Heart right ventricle (tissue), 16 donors: ENCODE measurements around the gene KLHDC10. TPM values are rescaled to one million over a fixed set of nuclear protein-coding genes. Genes with fewer than 3 reads are reported as not detected.
"Not testable (repeated sequence)": the region's sequence is repeated elsewhere in the genome, so short reads cannot be mapped to it uniquely, and the experiment has no call there.

ENCODE experiments used
- ATAC-seq, 8 donors: fragments of 200-7000 bp; cut with Tn5 transposase; one replicate each; pipeline ENCODE4 v1.9.1; 2020; ENCODE audit warnings: mild to moderate bottlenecking in 8 of 8, moderate library complexity in 8 of 8, moderate number of reproducible peaks in 1 of 8
- DNase-seq, 2 donors: peaks; one replicate each; pipeline ENCODE4 v3.0.0-alpha.2; 2020
- H3K27ac ChIP-seq, 10 donors: fragments of 200-600 bp; sonication (generic) in 2 of 10; one replicate each; pipeline versions ENCODE4 v1.5.0 to v1.8.0; 2020 to 2022; ENCODE audit warnings: mild to moderate bottlenecking in 3 of 10
- H3K27me3 ChIP-seq, 7 donors: fragments of 200-600 bp; one replicate each; pipeline ENCODE4 v1.8.0; 2021 to 2022; ENCODE audit warnings: mild to moderate bottlenecking in 2 of 7
- H3K36me3 ChIP-seq, 9 donors: fragments of 200-600 bp; sonication (generic) in 1 of 9; one replicate each; pipeline versions ENCODE4 v1.5.0 to v1.8.0; 2020 to 2022; ENCODE audit warnings: mild to moderate bottlenecking in 2 of 9
- H3K4me1 ChIP-seq, 9 donors: fragments of 200-600 bp; sonication (generic) in 1 of 9; one replicate each; pipeline versions ENCODE4 v1.5.0 to v1.8.0; 2020 to 2022; ENCODE audit warnings: mild to moderate bottlenecking in 4 of 9
- H3K4me3 ChIP-seq, 10 donors: fragments of 200-600 bp; sonication (generic) in 2 of 10; one replicate each; pipeline versions ENCODE4 v1.5.0 to v1.8.0; 2020 to 2022; ENCODE audit warnings: mild to moderate bottlenecking in 7 of 10, moderate library complexity in 2 of 10
- H3K9me3 ChIP-seq, 11 donors: fragments of 200-600 bp in 10 of 11; sonication (generic) in 2 of 11; one replicate each; pipeline versions ENCODE4 v1.5.0 to v1.8.0; 2013 to 2022; ENCODE audit warnings: mild to moderate bottlenecking in 2 of 11, control low read depth in 1 of 11, moderate library complexity in 1 of 11
- CTCF ChIP-seq, 9 donors: fragments of 200-600 bp; sonication (generic) in 2 of 9; IDR thresholded peaks; one replicate each; pipeline versions ENCODE4 v1.5.0 to v1.8.0; 2021 to 2022; ENCODE audit warnings: antibody characterized with exemption in 9 of 9, mild to moderate bottlenecking in 5 of 9, moderate library complexity in 1 of 9
- WGBS, 2 donors: extraction: QIAGEN DNeasy Blood & Tissue Kit; methylation state at CpG; one replicate each; pipeline ENCODE4 v1.1.7; 2013; ENCODE audit warnings: inconsistent platforms in 1 of 2; 5-methylcytosine and 5-hydroxymethylcytosine counted together
- intact Hi-C, 10 donors: fragments of 100-400 bp; cut with DNase I; formaldehyde crosslinking; loops; one replicate each; pipeline versions ENCODE4 v1.11.1 to v1.14.2; 2022
- polyA plus RNA-seq, 2 donors: library from polyadenylated mRNA; stranded (reverse); fragments of 200-250 nt; gene quantifications; one replicate each; pipeline ENCODE4 v1.2.3, GENCODE V29; 2013
- total RNA-seq, 10 donors: library from RNA; stranded (reverse); fragmentation: NEBNext Ultra II Directional in 3 of 10; extraction: Animal tissue kit (Norgen Biotek cat#: 25700) in 3 of 10; gene quantifications; one replicate each; pipeline versions ENCODE4 v1.2.1 to v1.2.4, GENCODE V29; 2021 to 2023
- donor health status: Arrhythmogenic right ventricular cardiomyopathy.
- donor health status: ischemic (EF 13 %, LVEDD 7.1; RV severe dilation, severe dysfunction).
- donor health status: healthy with polysubstance abuse.
- donor health status: DM: no; HTN: yes; CAD: no.
- donor health status: DM: no; HTN: no; CAD: no.
- donor health status: ischemic (EF 25% LVEDD 6.9; RV normal size, moderate dysfunction).
- donor health status: ischemic (EF 25% LVEDD 5.7; RV mildly dilated, moderate dysfunction).
- donor health status: healthy.
- donor health status: DM: yes; HTN: yes; CAD: no.
- donor health status: Ischemic cardiomyopathy.
- donor health status: ischemic (EF 35%, LVEDD 5.7; RV mildly dilated, moderate dysfunction).
- donor health status: nonischemic (EF 11% LVEDD 7.7; RV severe dilation, severe dysfunction).
- donor health status: DM: yes; HTN: yes; CAD: no.
- donor health status: PGD.
- donor health status: ischemic (EF 29% LVEDD 5.4; RV normal size, mild dysfunction).
- donor health status: nonischemic (EF 23%, LVEDD 6.1; RV moderate dilation, normal function).

Gene KLHDC10
- total and polyA plus RNA-seq, 12 donors, result 9.1 to 33.7 (median 28.1) TPM

DNA sequence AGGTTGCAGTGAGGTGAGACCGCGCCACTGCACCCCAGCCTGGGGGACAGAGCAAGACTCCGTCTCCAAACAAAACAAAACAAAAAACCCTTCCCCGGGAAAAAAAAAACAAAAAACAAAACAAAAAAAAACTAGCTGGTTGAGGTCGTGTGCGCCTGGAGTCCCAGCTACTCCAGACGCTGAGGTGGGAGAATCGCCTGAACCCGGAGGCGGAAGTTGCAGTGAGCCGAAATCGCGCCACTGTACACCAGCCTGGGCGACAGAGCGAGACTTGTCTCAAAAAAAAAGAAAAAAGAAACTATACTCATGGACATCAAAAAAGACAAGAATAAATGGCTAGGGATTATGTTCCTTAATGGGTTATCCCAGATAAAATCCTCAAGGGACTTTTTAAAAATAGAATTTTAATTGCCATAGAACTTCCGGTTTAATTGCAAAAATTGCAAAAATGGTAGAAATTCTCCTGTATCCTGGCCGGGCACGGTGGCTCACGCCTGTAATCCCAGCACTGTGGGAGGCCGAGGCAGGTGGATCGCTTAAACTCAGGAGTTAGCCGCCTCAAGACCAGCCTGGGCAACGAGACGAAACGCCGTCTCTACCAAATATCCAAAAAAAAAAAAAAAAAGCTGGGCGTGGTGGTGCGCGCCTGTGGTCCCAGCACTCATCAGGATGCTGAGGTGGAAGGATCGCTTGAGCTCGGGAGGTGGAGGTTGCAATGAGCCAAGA is 37.8 kb downstream of the KLHDC10 start:
- TF ChIP-seq CTCF (IDR thresholded peaks at IDR 0.05), result no peak
- 94 to 95% methylated on average over 31 of the region's 31 CpGs for WGBS, 2 donors
- no peaks in the 10 kb centered on the region for H3K4me1 ChIP-seq
- peaks cover 0 to 11% (median 0%) of the 10 kb centered on the region in 11 donors for H3K9me3 ChIP-seq
- no peak overlapping the region for H3K27ac ChIP-seq
- H3K4me3 ChIP-seq, result no peak overlapping the region
- H3K27me3 ChIP-seq, result no peaks in the 10 kb centered on the region
- DNase-seq (no peak), ATAC-seq (no peak)
- H3K36me3 ChIP-seq, result no peaks in the 10 kb centered on the region
- intact Hi-C loops, result no loop called here

DNA sequence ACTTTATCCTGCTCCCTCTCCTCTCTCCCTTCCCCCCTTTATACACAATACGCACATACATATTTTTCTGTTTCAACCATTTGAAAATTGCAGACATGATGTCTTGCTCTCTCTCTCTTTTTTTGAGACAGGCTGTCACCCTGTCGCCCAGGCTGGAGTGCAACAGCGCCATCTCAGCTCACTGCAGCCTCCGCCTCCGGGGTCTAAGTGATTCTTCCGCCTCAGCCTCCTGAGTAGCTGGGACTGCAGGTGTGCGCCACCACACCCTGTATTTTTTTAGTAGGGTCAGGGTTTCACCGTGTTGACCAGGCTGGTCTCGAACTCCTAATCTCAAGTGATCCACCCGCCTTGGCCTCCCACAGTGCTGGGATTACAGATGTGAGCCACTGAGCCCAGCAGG is 38.5 kb downstream of the KLHDC10 start:
- DNase-seq, result no peak
- 94 to 97% methylated on average over 10 of the region's 10 CpGs for WGBS, 2 donors
- no peaks in the 10 kb centered on the region for H3K36me3 ChIP-seq
- no peak for TF ChIP-seq CTCF (IDR thresholded peaks at IDR 0.05)
- H3K27me3 ChIP-seq, result no peaks in the 10 kb centered on the region
- H3K4me3 ChIP-seq, result no peak overlapping the region
- peaks cover 0 to 11% (median 0%) of the 10 kb centered on the region in 11 donors for H3K9me3 ChIP-seq
- intact Hi-C loops, result no loop called here
- ATAC-seq, result no peak
- H3K27ac ChIP-seq, result no peak overlapping the region
- no peaks in the 10 kb centered on the region for H3K4me1 ChIP-seq

DNA sequence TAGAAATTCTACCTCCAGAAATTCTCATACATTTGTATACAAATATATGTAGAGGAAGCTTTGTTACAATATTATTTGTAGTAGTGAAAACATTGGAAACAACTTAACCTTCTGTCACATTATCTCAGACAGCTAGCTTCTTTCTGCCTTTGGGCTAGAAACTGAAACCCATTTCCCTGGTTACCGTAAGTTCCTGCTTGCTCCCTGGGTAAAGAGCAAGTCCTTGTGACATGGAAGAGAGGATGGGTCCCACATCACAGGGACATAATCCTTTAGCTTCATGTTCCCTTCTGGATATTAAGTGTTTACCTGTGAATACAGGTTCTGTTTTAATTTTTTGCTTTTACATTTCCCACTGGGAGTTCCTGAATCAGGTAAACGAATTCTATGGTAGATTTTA is 41.8 kb downstream of the KLHDC10 start:
- ATAC-seq, result no peak
- H3K4me1 ChIP-seq, result no peaks in the 10 kb centered on the region
- no peak for TF ChIP-seq CTCF (IDR thresholded peaks at IDR 0.05)
- H3K36me3 ChIP-seq, result no peaks in the 10 kb centered on the region
- intact Hi-C loops, result no loop called here
- DNase-seq, result no peak
- no peaks in the 10 kb centered on the region for H3K27me3 ChIP-seq
- WGBS, 2 donors, result 45 to 67% methylated on average over 2 of the region's 2 CpGs
- H3K27ac ChIP-seq, result no peak overlapping the region
- peaks cover 0 to 11% (median 0%) of the 10 kb centered on the region in 11 donors for H3K9me3 ChIP-seq
- no peak overlapping the region for H3K4me3 ChIP-seq

DNA sequence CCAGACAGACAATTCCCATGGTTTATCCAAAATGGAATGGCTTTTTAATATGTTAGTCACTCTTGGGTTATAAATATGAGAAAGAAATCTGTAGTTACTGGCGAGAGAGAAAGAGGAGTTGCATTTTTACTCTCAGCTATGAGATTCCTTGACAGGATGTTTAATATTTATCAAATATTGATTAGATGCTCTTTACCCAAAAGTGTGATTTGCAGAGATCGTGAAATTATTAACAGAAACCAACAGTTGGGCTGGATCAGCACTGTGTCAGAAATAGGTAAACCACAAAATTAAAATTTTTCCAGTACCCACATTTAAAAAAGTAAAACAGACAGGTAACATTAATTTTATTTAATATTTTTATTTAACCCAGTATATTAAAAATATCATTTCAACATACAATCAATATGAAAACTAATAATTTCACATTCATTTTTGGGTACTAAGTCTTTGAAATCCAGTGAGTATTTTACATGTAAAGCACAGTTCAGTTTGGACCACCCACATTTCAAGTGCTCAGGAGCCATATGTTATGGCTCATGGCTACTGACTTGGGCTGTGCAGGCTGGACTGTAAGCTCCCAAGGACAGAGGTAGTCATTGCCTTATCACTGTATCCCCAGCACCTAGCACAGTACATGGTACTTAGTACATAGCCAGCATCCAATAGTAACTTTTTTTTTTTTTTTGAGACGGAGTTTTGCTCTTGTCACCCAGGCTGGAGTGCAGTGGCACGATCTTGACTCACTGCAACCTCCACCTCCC is 42.5 kb downstream of the KLHDC10 start:
- H3K4me1 ChIP-seq, result no peaks in the 10 kb centered on the region
- no peak overlapping the region for H3K27ac ChIP-seq
- H3K9me3 ChIP-seq, result peaks cover 0 to 11% (median 0%) of the 10 kb centered on the region in 11 donors
- no peak overlapping the region for H3K4me3 ChIP-seq
- intact Hi-C loops, result no loop called here
- 94% methylated on average over 4 of the region's 4 CpGs for WGBS, 2 donors
- TF ChIP-seq CTCF (IDR thresholded peaks at IDR 0.05), result no peak
- ATAC-seq, result no peak
- DNase-seq, result no peak
- H3K27me3 ChIP-seq, result no peaks in the 10 kb centered on the region
- H3K36me3 ChIP-seq, result no peaks in the 10 kb centered on the region

DNA sequence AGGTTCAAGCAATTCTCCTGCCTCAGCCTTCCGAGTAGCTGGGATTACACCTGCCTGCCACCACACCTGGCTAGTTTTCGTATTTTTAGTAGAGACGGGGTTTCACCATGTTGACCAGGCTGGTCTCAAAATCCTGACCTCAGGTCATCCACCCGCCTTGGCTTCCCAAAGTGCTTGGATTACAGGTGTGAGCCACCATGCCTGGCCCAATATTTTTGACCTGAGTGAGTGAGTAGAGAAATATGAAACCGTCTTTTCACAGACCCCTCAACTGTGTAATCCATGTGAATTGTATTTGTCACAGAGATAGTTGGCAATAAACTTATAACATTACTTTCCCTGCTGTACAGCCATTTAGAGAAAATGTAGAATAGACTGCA is 43.1 kb downstream of the KLHDC10 start:
- not testable (repeated sequence) for DNase-seq, H3K27me3 ChIP-seq
- WGBS, 2 donors, result 98 to 99% methylated on average over 5 of the region's 5 CpGs

More for the DNA sequence above, 43.1 kb downstream of the KLHDC10 start:
- ATAC-seq, H3K36me3 ChIP-seq, intact Hi-C loops, H3K4me3 ChIP-seq, H3K27ac ChIP-seq, H3K4me1 ChIP-seq: not testable (repeated sequence)
- H3K9me3 ChIP-seq, result peaks cover 0 to 11% (median 0%) of the 10 kb centered on the region in 11 donors
